HuH-7 (cell line): Measurements from ENCODE around the gene GIPR.
"Not testable (repeated sequence)": the region's sequence is repeated elsewhere in the genome, so short reads cannot be mapped to it uniquely, and the experiment has no call there.

Experiments
- DNase-seq: peaks from one replicate; pipeline ENCODE4 v3.0.0; 2011; ENCODE audit warnings: low spot score

The GIPR gene

GRCh38 chr19:45691516-45692186 lies 23.6 kb downstream of the GIPR start, which contains the start of gene SNRPD2:
TSS of gene SNRPD2 (minus strand) at chr19:45691953. CDS start at chr19:45691888, 65 bp downstream.
- DNase-seq = peak; percentile 87

GRCh38 chr19:45692187-45693105 lies 24.4 kb downstream of the GIPR start, which contains the start of gene QPCTL:
TSS of gene QPCTL (plus strand) at chr19:45692666. CDS start at chr19:45692704, 38 bp downstream.
- peak; percentile 96 for DNase-seq

DNA sequence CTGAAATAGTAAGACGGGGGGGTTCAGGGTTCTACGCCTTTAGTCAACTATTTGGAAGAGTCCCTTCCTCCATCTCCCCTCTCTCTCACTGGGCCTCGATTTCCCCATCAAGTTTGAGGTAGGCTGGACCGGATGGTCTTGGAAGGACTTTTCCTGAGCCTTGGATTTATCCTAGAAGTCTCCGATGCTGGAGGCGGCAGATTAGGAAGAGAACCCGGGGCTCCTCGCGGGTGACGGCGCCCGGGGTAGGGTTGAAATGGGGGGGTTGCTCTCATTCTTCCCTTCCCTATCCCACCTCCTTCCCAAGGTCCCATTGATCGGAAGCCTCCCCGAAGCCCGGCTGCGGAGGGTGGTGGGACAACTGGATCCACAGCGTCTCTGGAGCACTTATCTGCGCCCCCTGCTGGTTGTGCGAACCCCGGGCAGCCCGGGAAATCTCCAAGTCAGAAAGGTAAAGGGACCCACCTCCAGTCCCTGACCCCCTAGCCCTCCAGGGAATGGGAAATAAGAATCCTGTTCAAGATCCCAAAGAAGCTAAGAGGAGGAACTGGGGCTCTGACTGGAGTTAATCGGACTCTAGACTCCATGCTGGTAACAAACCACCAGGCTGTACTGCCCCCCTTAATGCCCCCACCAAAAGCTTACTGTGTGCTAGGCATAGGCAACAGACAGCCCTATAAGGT lies 25.2 kb downstream of the GIPR start:
- DNase-seq = peak; percentile 84

- DNase-seq = no peak
Measured at GRCh38 chr19:45701676-45702075, 33.7 kb downstream of the GIPR start.

- DNase-seq = no peak
Measured at GRCh38 chr19:45705115-45705514, 37.1 kb downstream of the GIPR start.

GRCh38 chr19:45705710-45706415 lies 37.8 kb downstream of the GIPR start:
- DNase-seq = no peak

- DNase-seq = no peak
Measured at GRCh38 chr19:45710356-45711130, 42.5 kb downstream of the GIPR start.

DNA sequence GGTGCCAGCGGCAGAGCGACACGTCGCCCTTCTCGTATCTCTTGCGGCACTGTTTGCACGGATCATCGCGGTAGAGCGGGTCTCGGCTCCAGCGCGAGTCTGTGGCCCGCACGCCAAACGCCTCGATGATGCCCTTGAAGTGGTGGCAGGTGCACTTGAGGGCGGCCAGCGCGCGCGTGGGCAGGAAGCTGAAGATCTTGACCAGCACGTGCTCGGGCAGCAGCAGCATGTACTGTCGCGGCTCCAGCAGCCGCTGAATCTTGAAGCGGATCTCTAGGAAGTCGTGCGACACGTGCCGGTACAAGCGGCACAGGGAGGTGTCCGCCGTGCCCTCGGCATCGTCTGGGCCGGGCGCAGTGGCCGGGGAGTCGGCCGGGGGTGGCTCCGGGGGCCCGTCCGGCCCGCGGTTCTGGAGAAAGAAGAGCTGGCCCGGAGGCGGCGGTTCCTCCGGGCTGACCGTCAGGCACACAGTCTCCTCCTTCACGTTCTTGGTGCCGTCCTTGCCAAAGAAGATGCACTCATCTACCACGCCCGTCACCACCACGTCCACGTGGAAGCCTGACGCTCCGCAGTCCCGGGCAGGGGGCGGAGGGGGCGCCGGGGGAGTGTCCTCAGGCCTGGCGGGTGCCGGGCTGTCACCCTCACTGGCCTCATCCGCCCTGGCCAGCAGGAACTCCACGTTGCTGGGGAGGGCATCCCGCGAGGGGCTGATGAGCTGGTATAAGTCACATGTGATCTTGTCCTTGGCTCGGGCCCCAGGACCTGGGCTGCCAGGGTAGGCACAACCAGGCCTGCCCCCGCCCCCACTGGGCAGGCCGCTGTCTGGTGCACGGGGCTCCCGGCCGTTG lies 44.1 kb downstream of the GIPR start:
- no peak for DNase-seq

DNA sequence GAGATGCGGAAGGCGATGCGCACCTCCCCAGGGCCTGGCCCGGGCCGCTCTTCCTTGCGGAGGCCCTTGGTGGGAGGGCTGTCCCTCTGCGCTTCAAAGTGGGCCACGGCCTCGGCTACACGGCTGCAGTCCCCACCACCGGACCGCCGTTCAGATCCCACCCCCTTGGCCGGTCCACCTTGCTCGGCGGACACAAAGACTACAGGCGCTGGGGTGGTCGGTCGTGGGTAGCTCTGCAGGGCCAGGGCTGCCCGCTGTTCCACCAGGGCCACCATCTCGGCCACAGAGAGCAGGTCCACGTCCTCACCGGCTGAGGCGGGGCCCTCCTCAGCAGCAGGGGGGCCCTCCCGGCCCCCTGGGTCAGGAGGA lies 44.7 kb downstream of the GIPR start:
- DNase-seq = no peak

GRCh38 chr19:45713141-45713540 lies 45.1 kb downstream of the GIPR start:
- no peak for DNase-seq

- no peak for DNase-seq
Measured at GRCh38 chr19:45715139-45715538, 47.1 kb downstream of the GIPR start.

DNA sequence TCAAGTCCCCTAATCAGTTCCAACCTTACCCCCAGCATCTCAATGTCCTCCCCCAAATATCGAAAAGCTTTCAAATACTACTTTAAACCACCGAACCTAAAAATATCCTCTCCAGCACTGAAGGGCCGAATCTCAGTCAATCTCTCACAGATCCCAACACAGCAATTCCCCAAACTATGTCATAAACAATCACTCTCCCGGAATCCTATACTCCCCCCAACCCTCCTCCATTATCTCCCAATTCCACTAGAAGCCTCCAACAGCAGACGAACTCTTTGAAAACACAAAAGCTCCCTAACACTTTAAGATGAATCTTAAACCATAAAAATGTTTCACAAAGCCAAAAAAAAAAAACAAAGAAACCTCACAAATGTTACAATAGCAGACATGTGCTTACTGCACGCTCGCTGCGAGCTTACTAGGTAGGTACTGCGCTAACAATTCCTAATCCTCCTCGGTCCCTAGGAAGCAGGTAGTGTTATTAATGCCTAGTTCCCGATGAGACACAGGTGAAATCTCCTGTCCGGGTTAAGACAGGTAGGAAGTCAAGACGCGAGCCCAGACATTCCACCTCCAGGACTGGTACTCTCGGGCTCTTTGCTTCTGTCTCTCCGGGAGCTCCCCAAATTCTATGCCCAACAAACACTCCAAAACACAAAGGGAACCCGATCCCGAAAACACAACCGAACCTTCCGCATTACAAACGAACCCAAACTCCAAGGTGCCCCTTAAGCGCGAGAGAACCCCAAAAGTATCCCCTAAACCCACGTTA lies 48.5 kb downstream of the GIPR start:
- peak; percentile 29 for DNase-seq

DNA sequence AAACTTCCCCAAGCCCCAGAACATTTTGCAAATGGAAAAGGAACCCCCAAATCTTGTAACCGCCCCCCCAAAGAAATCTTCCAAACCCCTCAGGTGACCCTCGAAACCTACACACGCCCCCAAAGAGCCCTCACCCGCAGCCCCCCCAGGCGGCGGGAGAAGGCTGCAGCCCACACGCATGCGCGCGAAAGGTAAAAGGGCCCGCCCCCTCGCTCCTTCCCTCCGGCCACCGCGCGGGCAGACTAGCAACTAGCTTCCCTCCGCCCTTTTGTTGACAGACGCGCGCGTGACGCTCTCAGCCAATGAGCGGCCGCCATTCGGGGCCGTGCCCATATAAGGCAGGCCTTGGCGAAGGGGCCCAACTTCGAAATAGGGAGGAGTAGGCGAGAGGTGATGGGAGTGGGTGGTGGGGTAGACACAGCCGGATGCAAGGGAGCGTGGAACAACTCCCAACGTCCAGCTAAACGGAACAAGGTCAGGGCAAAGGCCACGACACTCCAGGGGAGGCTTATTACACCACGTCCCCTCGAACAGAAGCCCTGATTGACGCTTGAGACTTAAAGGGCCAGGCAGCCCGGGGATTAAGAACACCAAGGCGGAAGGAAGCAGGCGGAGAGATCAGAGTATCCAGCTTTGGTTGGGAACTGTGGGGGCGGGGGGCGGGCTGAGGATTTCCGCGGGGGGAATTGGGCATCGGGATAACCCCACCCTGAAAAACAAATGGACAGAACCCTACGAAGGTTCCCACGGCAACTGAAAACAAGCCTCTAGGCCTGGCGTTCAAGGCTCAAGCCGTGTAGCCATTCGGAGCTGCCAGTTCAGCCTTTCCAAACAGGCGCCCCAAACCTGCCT lies 49.3 kb downstream of the GIPR start:
- DNase-seq = peak; percentile 96

DNA sequence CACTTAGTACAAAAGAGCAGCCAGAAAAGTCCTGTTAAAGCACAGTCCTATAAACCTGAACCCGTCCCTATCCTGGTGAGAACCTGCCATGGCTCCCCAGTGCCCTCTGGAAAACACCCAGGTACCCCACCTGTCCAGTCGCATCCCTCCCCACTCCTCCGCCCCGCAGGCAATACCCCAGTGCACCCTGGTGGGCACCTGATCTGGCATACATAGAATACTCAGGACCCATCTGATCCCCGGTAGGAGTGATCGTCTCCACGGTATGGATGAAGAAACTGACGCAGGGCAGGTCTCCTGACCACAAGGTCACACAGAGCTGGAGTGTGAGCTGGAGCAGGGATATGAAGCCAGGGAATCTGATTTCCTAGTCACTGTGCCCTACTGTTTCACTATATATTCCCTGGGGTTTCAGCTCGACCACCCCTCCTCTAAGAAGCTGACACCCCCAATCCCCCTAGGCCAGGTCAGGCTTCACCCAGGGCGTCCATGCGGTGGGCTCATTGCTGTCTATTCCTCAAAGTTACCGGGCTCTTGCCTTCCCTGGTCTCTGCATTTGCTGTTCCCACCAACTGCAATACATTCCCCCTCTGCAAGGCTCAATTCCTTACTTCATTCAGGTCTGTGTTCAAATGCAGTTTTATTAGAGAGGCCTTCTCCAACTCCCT lies 50.1 kb downstream of the GIPR start:
- no peak for DNase-seq

DNA sequence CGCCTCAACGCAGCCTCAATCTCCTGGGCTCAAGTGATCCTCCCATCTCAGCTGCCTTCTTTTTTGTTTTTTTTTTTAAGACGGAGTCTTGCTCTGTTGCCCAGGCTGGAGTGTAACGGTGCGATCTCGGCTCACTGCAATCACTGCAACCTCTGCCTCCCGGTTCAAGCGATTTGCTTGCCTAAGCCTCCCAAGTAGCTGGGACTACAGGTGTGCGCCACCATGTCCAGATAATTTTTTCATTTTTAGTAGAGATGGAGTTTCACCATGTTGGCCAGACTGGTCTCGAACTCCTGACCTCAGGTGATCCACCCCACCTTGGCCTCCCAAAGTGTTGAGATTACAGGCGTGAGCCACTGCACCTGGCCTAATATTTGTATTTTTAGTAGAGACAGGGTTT lies 52.0 kb downstream of the GIPR start:
- DNase-seq = not testable (repeated sequence)

DNA sequence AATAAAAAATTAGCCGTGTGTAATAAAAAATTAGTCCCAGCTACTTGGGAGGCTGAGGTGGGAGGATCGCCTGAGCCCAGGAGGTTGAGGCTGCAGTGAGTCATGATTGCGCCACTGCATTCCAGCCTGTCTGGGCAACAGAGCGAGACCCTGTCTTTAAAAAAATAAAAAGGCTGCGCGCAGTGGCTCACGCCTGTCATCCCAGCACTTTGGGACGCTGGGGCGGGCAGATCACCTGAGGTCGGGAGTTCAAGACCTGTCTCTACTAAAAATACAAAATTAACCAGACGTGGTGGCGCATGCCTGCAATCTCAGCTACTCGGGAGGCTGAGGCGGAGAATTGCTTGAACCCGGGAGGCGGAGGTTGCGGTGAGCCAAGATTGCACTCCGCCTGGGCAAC lies 60.7 kb downstream of the GIPR start:
- DNase-seq = not testable (repeated sequence)

DNA sequence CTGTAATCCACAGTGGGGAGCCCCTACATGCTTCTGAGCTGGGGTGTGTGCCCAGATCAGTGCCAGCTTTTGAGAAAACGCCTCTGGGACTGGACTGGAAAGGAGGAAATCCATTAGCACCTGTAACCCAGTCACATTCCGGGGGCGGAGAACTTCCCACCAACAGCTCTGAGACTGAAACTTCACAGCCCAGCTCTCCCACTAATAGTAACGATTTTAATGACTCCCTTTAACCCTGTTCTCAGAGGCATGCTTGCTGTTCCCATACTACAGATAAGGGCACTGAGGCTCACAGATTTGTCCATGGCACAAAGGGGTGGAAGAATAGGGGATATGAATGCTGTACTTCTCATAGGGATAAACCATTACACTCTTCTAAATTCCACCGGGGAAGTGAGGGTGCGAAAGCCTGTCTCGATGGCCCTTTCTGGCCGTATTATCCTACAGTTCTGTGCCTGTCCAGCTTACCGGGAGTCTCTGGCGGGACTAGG lies 61.8 kb downstream of the GIPR start:
- DNase-seq = no peak
